ENCODE results near the gene KCNQ4. TPM values are rescaled to one million over a fixed set of nuclear protein-coding genes. Genes with fewer than 3 reads are reported as not detected.
A peak's percentile ranks its signal among the peaks of the same experiment; 100 is the strongest.

KCNQ4 gene
- polyA plus RNA-seq, 6 donors from 2014 or later: 0.11 TPM; not detected in 5

DNA sequence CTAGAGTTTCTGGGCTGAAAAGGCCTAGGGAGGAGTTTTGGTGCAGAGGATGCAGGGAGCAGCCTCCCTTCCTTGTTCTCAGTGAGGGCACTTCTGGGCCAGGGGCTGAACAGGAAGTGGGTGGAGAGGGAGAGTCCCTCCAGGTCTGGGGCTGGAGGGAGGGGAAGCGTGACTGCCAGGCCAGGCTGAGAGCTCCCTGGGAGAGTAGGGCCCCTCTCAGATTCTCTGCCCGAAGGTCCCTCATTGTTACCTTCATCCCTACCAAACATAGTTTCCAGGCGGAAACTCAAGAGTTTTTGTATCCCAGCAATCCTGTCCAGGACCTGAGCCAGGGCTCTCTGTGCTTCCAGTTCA is 41.8 kb downstream of the KCNQ4 start:
- Mint-ChIP-seq H3K27ac (peak overlapping the region in 2 of 6 donors; percentile 31 to 81), H3K9me3 (no peaks in the 10 kb centered on the region), H3K4me1 (peaks cover 8 to 16% (median 8%) of the 10 kb centered on the region in 3 donors), H3K4me3 (no peak overlapping the region), H3K36me3 (no peaks in the 10 kb centered on the region), H3K27me3 (no peaks in the 10 kb centered on the region)
- ATAC-seq (ENCODE audit: low read depth in 2 of 2): peak; percentile 52 to 58
- no peak for DNase-seq

GRCh38 chr1:40825996-40826395 is 42.4 kb downstream of the KCNQ4 start:
- H3K4me1 Mint-ChIP-seq: peaks cover 8 to 16% (median 8%) of the 10 kb centered on the region in 3 donors
- no peaks in the 10 kb centered on the region for H3K9me3 Mint-ChIP-seq
- H3K27me3 Mint-ChIP-seq: no peaks in the 10 kb centered on the region
- no peak overlapping the region for H3K4me3 Mint-ChIP-seq
- no peak for ATAC-seq (ENCODE audit: low read depth in 2 of 2)
- no peaks in the 10 kb centered on the region for H3K36me3 Mint-ChIP-seq
- no peak for DNase-seq
- H3K27ac Mint-ChIP-seq: peak overlapping the region in 2 of 6 donors; percentile 43

DNA sequence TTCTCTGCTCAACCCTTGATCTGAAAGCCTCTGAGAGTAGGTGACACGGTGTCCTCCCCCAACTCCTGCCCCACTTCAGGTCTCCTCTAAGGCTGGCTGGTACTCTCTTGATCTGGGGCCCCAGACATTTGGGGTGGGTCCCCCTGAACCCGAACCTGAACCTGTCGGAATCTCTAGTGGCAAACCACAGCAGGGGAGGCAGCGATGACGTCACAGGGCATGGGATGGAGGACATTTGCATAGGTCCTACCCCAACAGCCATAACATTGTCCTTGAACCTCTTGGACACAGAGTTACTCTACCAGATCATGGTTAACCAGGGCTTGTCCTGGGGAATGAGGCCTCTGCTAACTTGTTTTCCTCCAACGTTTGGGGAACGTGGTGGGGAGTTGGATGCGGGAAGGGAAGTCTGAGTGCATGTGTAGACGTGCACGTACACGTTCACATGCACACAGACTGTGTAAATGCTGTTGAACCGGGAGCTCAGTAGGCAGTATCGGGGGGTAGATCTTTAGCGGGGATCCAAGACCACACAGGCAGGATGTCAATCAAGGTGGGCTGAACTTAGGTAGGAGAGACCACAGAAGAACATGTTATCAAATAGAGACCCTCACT is 46.2 kb downstream of the KCNQ4 start:
- DNase-seq (no peak), ATAC-seq (ENCODE audit: low read depth in 2 of 2) (no peak)
- H3K27me3 Mint-ChIP-seq: no peaks in the 10 kb centered on the region
- no peak overlapping the region for H3K27ac Mint-ChIP-seq
- no peak overlapping the region for H3K4me3 Mint-ChIP-seq
- H3K9me3 Mint-ChIP-seq: no peaks in the 10 kb centered on the region
- no peaks in the 10 kb centered on the region for H3K36me3 Mint-ChIP-seq
- peaks cover 8 to 16% (median 8%) of the 10 kb centered on the region in 3 donors for H3K4me1 Mint-ChIP-seq

GRCh38 chr1:40830419-40830943 is 46.9 kb downstream of the KCNQ4 start:
- Mint-ChIP-seq H3K36me3 (no peaks in the 10 kb centered on the region), H3K27ac (no peak overlapping the region), H3K9me3 (no peaks in the 10 kb centered on the region), H3K4me1 (peaks cover 1 to 10% (median 4%) of the 10 kb centered on the region in 3 donors), H3K4me3 (no peak overlapping the region), H3K27me3 (no peaks in the 10 kb centered on the region)
- no peak for ATAC-seq (ENCODE audit: low read depth in 2 of 2)
- no peak for DNase-seq

DNA sequence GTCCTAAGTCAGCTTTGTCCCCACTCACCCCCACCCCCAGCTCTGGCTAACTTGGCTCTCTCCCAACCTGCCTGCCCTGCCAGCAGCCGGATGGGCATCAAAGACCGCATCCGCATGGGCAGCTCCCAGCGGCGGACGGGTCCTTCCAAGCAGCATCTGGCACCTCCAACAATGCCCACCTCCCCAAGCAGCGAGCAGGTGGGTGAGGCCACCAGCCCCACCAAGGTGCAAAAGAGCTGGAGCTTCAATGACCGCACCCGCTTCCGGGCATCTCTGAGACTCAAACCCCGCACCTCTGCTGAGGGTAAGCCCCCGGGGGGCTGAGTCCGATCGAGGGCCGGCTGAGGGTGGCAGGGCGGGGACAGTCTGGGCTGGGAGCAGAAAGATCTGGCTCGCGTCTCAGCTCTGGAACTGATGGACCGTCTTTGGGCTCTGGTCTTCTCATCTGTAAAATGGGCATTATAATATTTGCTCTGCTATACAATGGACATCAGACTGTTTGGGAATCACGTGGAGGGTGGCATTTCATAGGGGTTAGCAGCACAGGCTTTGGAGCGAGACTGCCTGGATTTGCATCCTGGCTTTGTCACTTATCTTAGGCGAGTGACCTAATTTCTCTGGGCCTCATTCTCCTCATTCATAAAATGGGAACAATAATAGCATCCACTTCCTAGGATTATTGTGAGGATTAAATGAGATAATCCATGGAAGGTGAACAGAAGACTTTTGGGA is 47.6 kb downstream of the KCNQ4 start:
- Mint-ChIP-seq H3K27ac (peak overlapping the region in 1 of 6 donors; percentile 13), H3K4me1 (peaks cover 0 to 3% (median 2%) of the 10 kb centered on the region in 3 donors), H3K9me3 (no peaks in the 10 kb centered on the region), H3K27me3 (no peaks in the 10 kb centered on the region), H3K36me3 (no peaks in the 10 kb centered on the region), H3K4me3 (no peak overlapping the region)
- ATAC-seq (ENCODE audit: low read depth in 2 of 2) (no peak), DNase-seq (no peak)

- DNase-seq: no peak
- Mint-ChIP-seq H3K4me3 (no peak overlapping the region), H3K27me3 (peaks cover 0 to 1% (median 0%) of the 10 kb centered on the region in 3 donors), H3K36me3 (no peaks in the 10 kb centered on the region), H3K27ac (peak overlapping the region in 1 of 6 donors; percentile 75), H3K4me1 (peaks cover 0 to 2% (median 0%) of the 10 kb centered on the region in 3 donors), H3K9me3 (no peaks in the 10 kb centered on the region)
- no peak for ATAC-seq (ENCODE audit: low read depth in 2 of 2)
Measured at GRCh38 chr1:40833979-40834378, 50.4 kb downstream of the KCNQ4 start.

- DNase-seq (no peak), ATAC-seq (ENCODE audit: low read depth in 2 of 2) (no peak)
- H3K9me3 Mint-ChIP-seq: no peaks in the 10 kb centered on the region
- H3K4me3 Mint-ChIP-seq: no peak overlapping the region
- peaks cover 0 to 6% (median 0%) of the 10 kb centered on the region in 3 donors for H3K4me1 Mint-ChIP-seq
- no peaks in the 10 kb centered on the region for H3K36me3 Mint-ChIP-seq
- no peak overlapping the region for H3K27ac Mint-ChIP-seq
- peaks cover 0 to 8% (median 0%) of the 10 kb centered on the region in 3 donors for H3K27me3 Mint-ChIP-seq
Measured at GRCh38 chr1:40834968-40835545, 51.5 kb downstream of the KCNQ4 start.

DNA sequence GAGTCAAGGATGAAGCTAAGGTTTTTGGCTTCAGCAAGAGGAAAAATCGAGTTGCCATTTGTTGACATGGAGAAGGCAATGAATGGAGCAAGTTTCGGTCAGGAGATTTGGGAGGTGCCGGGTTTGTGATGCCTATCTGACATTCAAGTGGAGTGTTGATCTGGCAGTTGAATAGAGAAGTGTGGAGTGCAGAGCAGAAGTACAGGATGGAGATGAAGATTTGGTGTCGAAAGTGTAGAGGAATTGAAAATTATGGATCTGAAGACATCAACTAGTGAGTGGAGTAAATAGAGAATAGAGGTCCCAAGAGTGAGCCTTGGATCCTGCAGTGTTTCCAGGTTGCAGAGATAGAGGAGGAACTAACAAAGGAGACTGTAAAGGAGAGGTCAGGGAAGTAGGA is 52.7 kb downstream of the KCNQ4 start:
- H3K9me3 Mint-ChIP-seq: peaks cover 0 to 2% (median 0%) of the 10 kb centered on the region in 7 donors
- H3K4me3 Mint-ChIP-seq: no peak overlapping the region
- H3K27me3 Mint-ChIP-seq: peaks cover 0 to 8% (median 5%) of the 10 kb centered on the region in 3 donors
- H3K27ac Mint-ChIP-seq: no peak overlapping the region
- DNase-seq (no peak), ATAC-seq (ENCODE audit: low read depth in 2 of 2) (no peak)
- H3K4me1 Mint-ChIP-seq: peaks cover 0 to 6% (median 0%) of the 10 kb centered on the region in 3 donors
- H3K36me3 Mint-ChIP-seq: no peaks in the 10 kb centered on the region

DNA sequence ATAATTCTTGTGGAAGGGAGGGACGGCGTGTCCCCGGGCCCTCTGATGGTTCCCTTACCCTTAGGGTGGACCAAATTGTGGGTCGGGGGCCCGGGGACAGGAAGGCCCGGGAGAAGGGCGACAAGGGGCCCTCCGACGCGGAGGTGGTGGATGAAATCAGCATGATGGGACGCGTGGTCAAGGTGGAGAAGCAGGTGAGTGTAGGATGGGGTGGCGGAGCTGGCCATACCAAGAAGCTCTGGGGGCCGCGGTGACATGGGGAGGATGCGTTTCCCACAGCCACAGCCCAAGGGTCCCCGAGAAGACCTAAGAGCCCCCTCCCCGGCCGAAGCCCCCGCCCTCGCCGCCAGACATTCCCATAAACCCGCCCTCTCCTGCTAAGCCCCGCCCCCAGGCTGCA is 54.0 kb downstream of the KCNQ4 start:
- Mint-ChIP-seq H3K4me3 (no peak overlapping the region), H3K9me3 (peaks cover 0 to 4% (median 2%) of the 10 kb centered on the region in 7 donors), H3K36me3 (peaks cover 0 to 5% of the 10 kb centered on the region in 2 donors), H3K27ac (no peak overlapping the region), H3K4me1 (peaks cover 0 to 6% (median 0%) of the 10 kb centered on the region in 3 donors), H3K27me3 (peaks cover 6 to 8% (median 8%) of the 10 kb centered on the region in 3 donors)
- DNase-seq: no peak
- no peak for ATAC-seq (ENCODE audit: low read depth in 2 of 2)

DNA sequence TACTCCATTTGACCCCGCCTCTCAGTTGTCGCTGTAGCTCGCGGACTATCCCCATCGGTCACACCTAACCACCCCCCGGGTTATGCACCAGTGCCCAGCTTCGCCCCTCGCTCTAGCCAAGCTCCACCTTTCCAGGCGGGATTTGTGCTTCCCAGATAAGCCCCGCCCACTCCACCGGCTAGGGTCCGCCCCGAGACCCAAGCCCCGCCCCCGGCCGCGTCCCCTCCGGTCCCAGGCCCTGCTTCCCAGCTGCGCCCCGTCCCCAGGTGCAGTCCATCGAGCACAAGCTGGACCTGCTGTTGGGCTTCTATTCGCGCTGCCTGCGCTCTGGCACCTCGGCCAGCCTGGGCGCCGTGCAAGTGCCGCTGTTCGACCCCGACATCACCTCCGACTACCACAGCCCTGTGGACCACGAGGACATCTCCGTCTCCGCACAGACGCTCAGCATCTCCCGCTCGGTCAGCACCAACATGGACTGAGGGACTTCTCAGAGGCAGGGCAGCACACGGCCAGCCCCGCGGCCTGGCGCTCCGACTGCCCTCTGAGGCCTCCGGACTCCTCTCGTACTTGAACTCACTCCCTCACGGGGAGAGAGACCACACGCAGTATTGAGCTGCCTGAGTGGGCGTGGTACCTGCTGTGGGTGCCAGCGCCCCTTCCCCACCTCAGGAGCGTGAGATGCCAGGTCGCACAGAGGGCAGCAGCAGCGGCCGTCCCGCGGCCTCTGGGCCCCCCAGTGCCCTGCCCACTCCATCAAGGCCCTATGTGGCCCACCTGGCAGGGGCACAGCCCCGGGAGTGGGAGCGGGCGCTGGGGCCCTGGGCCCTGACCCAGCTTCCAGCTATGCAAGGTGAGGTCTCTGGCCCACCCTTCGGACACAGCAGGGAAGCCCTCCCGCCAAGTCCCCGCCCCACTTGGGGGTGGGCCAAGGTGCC is 54.7 kb downstream of the KCNQ4 start:
- Mint-ChIP-seq H3K4me3 (no peak overlapping the region), H3K4me1 (peaks cover 0 to 6% (median 0%) of the 10 kb centered on the region in 3 donors), H3K9me3 (peaks cover 0 to 7% (median 2%) of the 10 kb centered on the region in 7 donors), H3K36me3 (peaks cover 0 to 8% of the 10 kb centered on the region in 2 donors), H3K27me3 (peaks cover 8% of the 10 kb centered on the region in 3 donors), H3K27ac (no peak overlapping the region)
- DNase-seq (no peak), ATAC-seq (ENCODE audit: low read depth in 2 of 2) (no peak)

DNA sequence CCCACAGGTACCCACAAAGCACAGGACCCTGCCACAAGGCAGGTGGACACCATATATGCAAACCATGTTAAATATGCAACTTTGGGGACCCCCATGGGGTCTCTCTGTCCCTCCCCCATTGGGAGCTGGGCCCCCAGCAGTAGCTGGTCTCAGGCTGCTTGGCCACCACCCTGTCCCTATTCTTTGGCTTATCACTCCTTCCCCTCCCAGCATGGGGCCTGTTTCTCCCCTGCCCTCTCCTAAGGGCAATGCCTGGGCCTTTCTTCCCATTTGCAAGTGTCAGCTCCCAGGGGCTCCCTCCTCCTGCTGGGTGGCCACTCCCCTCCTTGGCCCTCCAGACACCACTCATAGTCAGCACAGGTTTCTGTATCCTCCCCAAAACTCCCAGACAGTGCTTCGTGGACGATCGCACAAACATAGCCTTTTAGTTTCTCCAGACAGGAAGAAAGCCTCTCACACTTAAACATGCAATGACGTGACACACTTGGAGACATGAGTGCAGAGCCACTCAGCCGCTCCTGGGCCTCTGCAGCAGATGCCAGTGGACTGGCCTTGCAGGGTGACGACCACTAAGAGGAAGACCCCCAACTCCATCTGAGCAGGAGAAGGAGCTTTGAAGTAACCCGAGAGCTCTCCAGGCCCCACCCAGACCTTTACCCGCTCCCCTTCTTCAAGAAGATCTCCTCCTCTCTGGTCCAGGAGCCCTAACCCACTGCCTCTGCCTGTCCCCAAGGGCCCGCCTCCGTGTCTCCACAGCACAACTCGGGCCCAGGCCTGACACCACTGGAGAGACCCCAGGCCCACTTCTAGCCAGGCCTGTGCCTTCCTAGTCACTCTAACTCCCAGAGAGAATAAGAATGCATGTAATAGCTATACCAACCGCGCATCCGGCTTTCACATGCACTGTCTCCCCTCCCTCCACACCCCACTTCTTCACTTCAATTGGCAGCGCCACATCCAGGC is 55.7 kb downstream of the KCNQ4 start:
- H3K36me3 Mint-ChIP-seq: peaks cover 0 to 8% of the 10 kb centered on the region in 2 donors
- peaks cover 8% of the 10 kb centered on the region in 3 donors for H3K27me3 Mint-ChIP-seq
- DNase-seq: no peak
- H3K4me1 Mint-ChIP-seq: peaks cover 0 to 6% (median 3%) of the 10 kb centered on the region in 3 donors
- peak overlapping the region in 1 of 6 donors; percentile 7 for H3K27ac Mint-ChIP-seq
- peaks cover 0 to 7% (median 2%) of the 10 kb centered on the region in 7 donors for H3K9me3 Mint-ChIP-seq
- no peak for ATAC-seq (ENCODE audit: low read depth in 2 of 2)
- no peak overlapping the region for H3K4me3 Mint-ChIP-seq

DNA sequence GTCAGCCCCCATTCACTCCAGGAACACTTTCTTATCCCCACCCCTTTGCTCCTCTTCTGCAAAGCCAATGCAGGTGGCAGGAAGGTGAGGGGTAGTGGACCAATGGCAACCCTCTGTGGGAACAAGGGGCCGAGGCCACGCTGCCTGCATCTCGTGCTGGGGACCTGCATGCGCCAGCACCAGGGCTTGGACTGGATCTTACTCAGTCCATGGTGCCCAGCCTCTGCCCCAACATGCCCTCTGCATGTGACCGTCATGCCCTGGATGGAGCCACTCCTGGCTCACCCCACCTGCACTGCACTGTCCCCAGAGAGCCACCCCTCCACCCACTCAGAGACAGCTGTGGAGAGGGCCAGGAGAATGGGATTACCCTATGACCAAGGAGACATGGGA is 56.4 kb downstream of the KCNQ4 start:
- Mint-ChIP-seq H3K4me1 (peaks cover 3 to 10% (median 8%) of the 10 kb centered on the region in 3 donors), H3K27ac (peak overlapping the region in 1 of 6 donors; percentile 1), H3K9me3 (peaks cover 0 to 7% (median 2%) of the 10 kb centered on the region in 7 donors), H3K4me3 (no peak overlapping the region), H3K36me3 (peaks cover 0 to 8% of the 10 kb centered on the region in 2 donors), H3K27me3 (peaks cover 8 to 12% (median 8%) of the 10 kb centered on the region in 3 donors)
- no peak for ATAC-seq (ENCODE audit: low read depth in 2 of 2)
- DNase-seq: no peak

All from naive B cell (primary cell).